Fibroblast of villous mesenchyme (primary cell): ENCODE data around the gene LEKR1. TPM values are rescaled to one million over a fixed set of nuclear protein-coding genes. Genes with fewer than 3 reads are reported as not detected.

Source experiments
- DNase-seq: peaks from one replicate; pipeline ENCODE4 v3.0.0-alpha.2; 2010; ENCODE audit warnings: low read depth
- H3K4me3 ChIP-seq: 2 replicates; pipeline ENCODE4 v1.5.1; 2011; ENCODE audit warnings: low read depth, mild to moderate bottlenecking, low read length
- CTCF ChIP-seq: IDR thresholded peaks from 2 replicates; pipeline ENCODE4 v1.5.1; 2012; ENCODE audit warnings: low read depth, mild to moderate bottlenecking, low read length; ENCODE audit not compliant: insufficient read depth
- total RNA-seq: library from RNA; depleted of rRNA; stranded (reverse); fragments of >200 nt; gene quantifications from 2 replicates; pipeline ENCODE4 v1.2.3, GENCODE V29; 2012

The LEKR1 gene
- total RNA-seq, 1 donor: 0.86 TPM

- peak overlapping the region; percentile 60 for H3K4me3 ChIP-seq
- no peak for DNase-seq
- no peak for TF ChIP-seq CTCF
Observed at GRCh38 chr3:157087780-157088600, 261.8 kb downstream of the LEKR1 start.

- peak; percentile 98 for DNase-seq
- peak overlapping the region; percentile 60 for H3K4me3 ChIP-seq
- no peak for TF ChIP-seq CTCF
Observed at GRCh38 chr3:157088601-157089454, 262.7 kb downstream of the LEKR1 start.

- no peak for TF ChIP-seq CTCF
- DNase-seq: peak; percentile 94
Observed at GRCh38 chr3:157089455-157090221, 263.5 kb downstream of the LEKR1 start.

GRCh38 chr3:157091083-157091833 is 265.1 kb downstream of the LEKR1 start:
- TF ChIP-seq CTCF: no peak
- no peak for DNase-seq
- H3K4me3 ChIP-seq: no peak overlapping the region

More at GRCh38 chr3:157089455-157090221, 263.5 kb downstream of the LEKR1 start:
- peak overlapping the region; percentile 19 for H3K4me3 ChIP-seq

GRCh38 chr3:157092230-157092629 is 266.1 kb downstream of the LEKR1 start:
- no peak for DNase-seq
- no peak for TF ChIP-seq CTCF
- H3K4me3 ChIP-seq: no peak overlapping the region

GRCh38 chr3:157093096-157093495 is 266.9 kb downstream of the LEKR1 start:
- no peak for DNase-seq
- TF ChIP-seq CTCF: no peak

More at GRCh38 chr3:157093096-157093495, 266.9 kb downstream of the LEKR1 start:
- no peak overlapping the region for H3K4me3 ChIP-seq
